ENCODE data around the gene UBE3B. TPM values are rescaled to one million over a fixed set of nuclear protein-coding genes. Genes with fewer than 3 reads are reported as not detected.

Gene UBE3B
- polyA plus RNA-seq, 3 donors: 14.4 to 25.9 (median 18.2) TPM

- Histone ChIP-seq H3K4me1 (ENCODE audit: control insufficient read depth in 1 of 2, insufficient read depth in 2 of 2, low read length in 2 of 2) (no peaks in the 10 kb centered on the region), H3K9ac (ENCODE audit: insufficient read depth, low read length, poor library complexity, severe bottlenecking) (no peak overlapping the region), H3K4me2 (replicated peaks; ENCODE audit: extremely low read depth, low read length, poor library complexity, severe bottlenecking) (no peak overlapping the region), H3K9me3 (replicated peaks in 1 of 2; ENCODE audit: control insufficient read depth in 1 of 2, insufficient read depth in 1 of 2, low read length in 2 of 2) (no peaks in the 10 kb centered on the region), H4K20me1 (ENCODE audit: insufficient read depth, low read length) (no peaks in the 10 kb centered on the region), H3K79me2 (ENCODE audit: insufficient read depth, low read length) (no peaks in the 10 kb centered on the region), H3K27me3 (ENCODE audit: control insufficient read depth in 2 of 2, insufficient read depth in 2 of 2, low read length in 2 of 2) (no peaks in the 10 kb centered on the region), H3K4me3 (replicated peaks in 1 of 3; ENCODE audit: low read depth in 2 of 3, low read length in 3 of 3) (no peak overlapping the region), H2AFZ (ENCODE audit: insufficient read depth, low read depth, low read length, poor library complexity, severe bottlenecking) (no peak overlapping the region), H3K27ac (ENCODE audit: low read depth in 1 of 2, low read length in 2 of 2) (no peak overlapping the region), H3K36me3 (replicated peaks in 1 of 2; ENCODE audit: control insufficient read depth in 1 of 2, insufficient read depth in 2 of 2, low read length in 2 of 2) (peaks cover 37 to 80% of the 10 kb centered on the region in 2 donors)
- H3K27me3 Mint-ChIP-seq (ENCODE audit: low read depth in 3 of 3): peaks cover 0 to 4% (median 0%) of the 10 kb centered on the region in 3 donors
- no peak for DNase-seq
- H3K4me3 Mint-ChIP-seq: no peak overlapping the region
- no CpG with 5 or more reads among the region's 8 CpGs for WGBS (ENCODE audit: insufficient coverage)
- no peaks in the 10 kb centered on the region for H3K9me3 Mint-ChIP-seq
- H3K4me1 Mint-ChIP-seq: no peaks in the 10 kb centered on the region
- intact Hi-C loops (cut with micrococcal nuclease): no loop called here
- no peak for TF ChIP-seq CTCF (IDR thresholded peaks at IDR 0.05)
- H3K27ac Mint-ChIP-seq: no peak overlapping the region
- H3K36me3 Mint-ChIP-seq: peaks cover 55 to 68% of the 10 kb centered on the region in 2 donors
Measured at GRCh38 chr12:109533487-109533740, 56.0 kb downstream of the UBE3B start.

DNA sequence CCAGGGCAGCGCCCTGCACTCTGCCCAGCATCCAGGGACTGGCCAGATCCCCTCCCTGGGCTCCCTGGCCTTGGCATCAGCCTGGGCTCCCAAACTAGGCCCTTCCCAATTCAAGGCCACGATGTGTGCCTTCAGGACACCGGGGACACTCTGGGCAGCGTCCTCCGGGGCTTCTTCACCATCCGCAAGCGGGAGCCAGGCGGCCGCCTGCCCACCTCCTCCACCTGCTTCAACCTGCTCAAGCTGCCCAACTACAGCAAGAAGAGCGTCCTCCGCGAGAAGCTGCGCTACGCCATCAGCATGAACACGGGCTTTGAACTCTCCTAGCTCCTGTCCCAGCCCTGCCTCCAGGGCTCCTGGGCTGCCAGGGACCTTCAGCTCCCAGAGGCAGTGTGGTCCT, 57.0 kb downstream of the UBE3B start:
- no peaks in the 10 kb centered on the region for H3K9me3 Mint-ChIP-seq
- H3K27me3 Mint-ChIP-seq (ENCODE audit: low read depth in 3 of 3): peaks cover 0 to 5% (median 3%) of the 10 kb centered on the region in 3 donors
- Histone ChIP-seq H3K79me2 (ENCODE audit: insufficient read depth, low read length) (no peaks in the 10 kb centered on the region), H3K36me3 (replicated peaks in 1 of 2; ENCODE audit: control insufficient read depth in 1 of 2, insufficient read depth in 2 of 2, low read length in 2 of 2) (peaks cover 36 to 70% of the 10 kb centered on the region in 2 donors), H3K4me2 (replicated peaks; ENCODE audit: extremely low read depth, low read length, poor library complexity, severe bottlenecking) (no peak overlapping the region), H2AFZ (ENCODE audit: insufficient read depth, low read depth, low read length, poor library complexity, severe bottlenecking) (no peak overlapping the region), H3K4me3 (replicated peaks in 1 of 3; ENCODE audit: low read depth in 2 of 3, low read length in 3 of 3) (no peak overlapping the region), H3K9me3 (replicated peaks in 1 of 2; ENCODE audit: control insufficient read depth in 1 of 2, insufficient read depth in 1 of 2, low read length in 2 of 2) (no peaks in the 10 kb centered on the region), H4K20me1 (ENCODE audit: insufficient read depth, low read length) (no peaks in the 10 kb centered on the region), H3K27ac (ENCODE audit: low read depth in 1 of 2, low read length in 2 of 2) (no peak overlapping the region), H3K9ac (ENCODE audit: insufficient read depth, low read length, poor library complexity, severe bottlenecking) (no peak overlapping the region), H3K27me3 (ENCODE audit: control insufficient read depth in 2 of 2, insufficient read depth in 2 of 2, low read length in 2 of 2) (no peaks in the 10 kb centered on the region), H3K4me1 (ENCODE audit: control insufficient read depth in 1 of 2, insufficient read depth in 2 of 2, low read length in 2 of 2) (no peaks in the 10 kb centered on the region)
- peak overlapping the region in 1 of 7 donors; percentile 41 for H3K27ac Mint-ChIP-seq
- no peak overlapping the region for H3K4me3 Mint-ChIP-seq
- intact Hi-C loops (cut with micrococcal nuclease): no loop called here
- WGBS (ENCODE audit: insufficient coverage): 97% methylated on average over 15 of the region's 15 CpGs
- H3K4me1 Mint-ChIP-seq: no peaks in the 10 kb centered on the region
- no peak for DNase-seq
- H3K36me3 Mint-ChIP-seq: peaks cover 52 to 60% of the 10 kb centered on the region in 2 donors
- no peak for TF ChIP-seq CTCF (IDR thresholded peaks at IDR 0.05)

Data from CD14-positive monocyte (primary cell).